ENCODE data around the gene EXOC6B. TPM values are rescaled to one million over a fixed set of nuclear protein-coding genes. Genes with fewer than 3 reads are reported as not detected.

The EXOC6B gene
- total and polyA plus RNA-seq, 9 of the 15 experiments (the other 6 are each of a cell fraction or from before 2014, with no cell fraction given), result 0.28 to 4.2 (median 2.0) TPM

DNA sequence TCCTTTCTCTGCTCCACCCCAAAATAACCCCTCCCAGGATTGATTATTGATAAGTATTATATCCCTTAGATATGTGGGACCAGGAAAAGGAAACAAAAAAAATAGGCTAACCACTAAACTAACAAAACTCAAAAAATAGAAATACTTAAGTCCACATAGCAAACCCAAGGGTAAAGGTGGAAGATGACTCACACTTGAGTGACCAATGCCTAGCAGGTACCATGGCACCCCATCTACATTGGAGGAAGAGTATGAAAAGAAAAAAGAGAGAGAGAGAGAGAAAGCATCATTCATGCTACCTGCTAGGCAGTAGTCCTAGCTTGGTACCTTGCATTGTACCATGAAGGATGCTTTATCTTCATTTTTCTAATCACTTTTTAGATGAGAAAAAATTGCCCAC is 6.3 kb downstream of the EXOC6B start (continued):
- TF ChIP-seq ZNF407 (IDR thresholded peaks at IDR 0.05; ENCODE audit: low read depth), result no peak
- no peak for TF ChIP-seq SNRNP70 (optimal IDR thresholded peaks at IDR 0.05; ENCODE audit: low read depth, low read length)
- no peak for TF ChIP-seq RBM15 (IDR thresholded peaks at IDR 0.05; ENCODE audit: insufficient read depth, low read length)
- TF ChIP-seq ZNF699 (CRISPR knock-in tag; IDR thresholded peaks at IDR 0.05; ENCODE audit: insufficient replicate concordance), result no peak

Measured in K562 (cell line).